GM19035 (cell line): ENCODE measurements around the gene SEMA6A.

Experiments
- ATAC-seq: cut with Tn5 transposase; IDR thresholded peaks from one replicate; pipeline ENCODE4 v1.9.1; 2021; ENCODE audit not compliant: unreplicated experiment

Gene SEMA6A

GRCh38 chr5:116574367-116575325 lies at the start of gene SEMA6A:
Gene SEMA6A, minus strand, starts transcription at chr5:116574823. Its CDS starts 69,879 bp downstream, at chr5:116504944.
- ATAC-seq = peak; percentile 59

- no peak for ATAC-seq
Measured at GRCh38 chr5:116622375-116623050, 47.9 kb upstream of the SEMA6A start.

- ATAC-seq = no peak
Measured at GRCh38 chr5:116621599-116621998, 47.0 kb upstream of the SEMA6A start.

- no peak for ATAC-seq
Measured at GRCh38 chr5:116616876-116617275, 42.3 kb upstream of the SEMA6A start.

- no peak for ATAC-seq
Measured at GRCh38 chr5:116614603-116614920, 39.9 kb upstream of the SEMA6A start.

GRCh38 chr5:116613445-116613844 lies 38.8 kb upstream of the SEMA6A start:
- peak; percentile 30 for ATAC-seq

- no peak for ATAC-seq
Measured at GRCh38 chr5:116612431-116612830, 37.8 kb upstream of the SEMA6A start.

GRCh38 chr5:116605310-116606070 lies 30.9 kb upstream of the SEMA6A start:
- ATAC-seq = no peak

GRCh38 chr5:116604805-116605204 lies 30.2 kb upstream of the SEMA6A start:
- no peak for ATAC-seq

- ATAC-seq = no peak
Measured at GRCh38 chr5:116600876-116601275, 26.3 kb upstream of the SEMA6A start.

GRCh38 chr5:116598911-116599310 lies 24.3 kb upstream of the SEMA6A start:
- no peak for ATAC-seq

- ATAC-seq = no peak
Measured at GRCh38 chr5:116595498-116595897, 20.9 kb upstream of the SEMA6A start.

- no peak for ATAC-seq
Measured at GRCh38 chr5:116593340-116593739, 18.7 kb upstream of the SEMA6A start.

- ATAC-seq = no peak
Measured at GRCh38 chr5:116585227-116585626, 10.6 kb upstream of the SEMA6A start.

- no peak for ATAC-seq
Measured at GRCh38 chr5:116583862-116584222, 9.2 kb upstream of the SEMA6A start.

GRCh38 chr5:116583085-116583861 lies 8.7 kb upstream of the SEMA6A start:
- ATAC-seq = no peak

GRCh38 chr5:116581910-116582309 lies 7.3 kb upstream of the SEMA6A start:
- no peak for ATAC-seq

- no peak for ATAC-seq
Measured at GRCh38 chr5:116579144-116579543, 4.5 kb upstream of the SEMA6A start.

GRCh38 chr5:116578676-116579075 lies 4.1 kb upstream of the SEMA6A start:
- no peak for ATAC-seq

- peak; percentile 56 for ATAC-seq
Measured at GRCh38 chr5:116577064-116577788, 2.6 kb upstream of the SEMA6A start.
